DMS 273 (cell line): ENCODE results near the gene PCLO.
"Not testable (repeated sequence)": the region's sequence is repeated elsewhere in the genome, so short reads cannot be mapped to it uniquely, and the experiment has no call there.

ENCODE experiments used
- DNase-seq: peaks from one replicate; lab custom pipeline; 2025; ENCODE audit not compliant: unreplicated experiment; lab: John Stamatoyannopoulos, UW

The PCLO gene

DNA sequence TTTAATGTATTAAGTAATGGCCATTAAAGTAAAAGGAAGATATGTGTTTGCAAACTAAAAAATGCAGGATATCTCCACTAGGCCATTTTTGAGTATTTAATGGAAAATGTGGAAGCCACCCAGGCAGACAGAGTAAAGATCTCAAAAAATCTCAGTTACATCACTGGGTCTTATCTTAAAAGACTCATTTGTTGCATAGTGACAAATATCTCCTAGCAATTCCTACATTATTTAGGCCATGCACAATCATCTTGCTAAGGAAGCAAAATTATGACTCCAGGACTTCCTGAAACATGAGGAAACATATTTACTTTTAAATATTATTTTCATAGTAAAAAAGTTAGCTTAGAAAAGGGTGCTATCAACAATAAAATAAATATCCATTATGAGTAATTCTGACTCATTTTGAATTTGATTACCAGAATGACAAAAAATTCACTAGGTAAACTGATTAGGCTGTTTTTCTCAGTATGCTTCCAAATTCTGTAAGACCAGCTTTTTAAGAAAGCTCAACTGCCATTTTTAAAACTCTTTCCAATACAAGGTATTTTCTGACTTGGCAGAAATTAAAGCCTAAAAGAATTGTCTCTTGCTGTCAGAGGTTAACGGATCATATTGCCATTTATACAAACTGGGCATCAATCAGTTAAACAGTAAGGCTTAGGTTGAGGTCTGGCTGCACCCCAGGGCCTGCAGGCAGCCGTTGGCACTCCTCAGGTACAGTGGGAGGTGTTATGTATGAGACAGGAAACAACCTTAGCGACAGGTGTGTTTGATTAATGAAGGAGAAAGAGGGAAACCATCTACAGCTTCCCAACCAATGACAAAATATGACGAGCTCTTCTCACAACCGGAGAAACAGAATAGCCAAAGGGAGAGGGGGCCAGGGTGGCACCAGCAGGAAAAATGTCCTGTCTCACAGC is 31.8 kb downstream of the PCLO start:
- no peak for DNase-seq

DNA sequence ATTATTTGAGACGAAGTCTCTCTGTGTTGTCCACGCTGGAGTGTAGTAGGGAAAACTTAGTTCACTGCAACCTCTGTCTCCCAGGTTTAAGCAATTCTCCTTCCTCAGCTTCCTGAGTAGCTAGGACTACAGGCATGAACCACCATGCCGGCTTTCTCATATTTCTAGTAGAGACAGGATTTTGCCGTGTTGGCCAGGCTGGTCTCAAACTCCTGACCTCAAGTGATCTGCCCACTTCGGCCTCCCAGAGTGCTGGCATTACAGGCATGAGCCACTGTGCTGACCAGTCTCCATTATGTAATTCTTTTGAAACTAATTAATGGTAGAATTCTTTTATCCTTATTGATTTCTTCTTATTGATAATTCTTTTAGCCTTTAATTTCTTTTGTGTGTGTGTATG is 32.5 kb downstream of the PCLO start:
- DNase-seq, result no peak

GRCh38 chr7:83119494-83119893 is 43.2 kb downstream of the PCLO start:
- no peak for DNase-seq

DNA sequence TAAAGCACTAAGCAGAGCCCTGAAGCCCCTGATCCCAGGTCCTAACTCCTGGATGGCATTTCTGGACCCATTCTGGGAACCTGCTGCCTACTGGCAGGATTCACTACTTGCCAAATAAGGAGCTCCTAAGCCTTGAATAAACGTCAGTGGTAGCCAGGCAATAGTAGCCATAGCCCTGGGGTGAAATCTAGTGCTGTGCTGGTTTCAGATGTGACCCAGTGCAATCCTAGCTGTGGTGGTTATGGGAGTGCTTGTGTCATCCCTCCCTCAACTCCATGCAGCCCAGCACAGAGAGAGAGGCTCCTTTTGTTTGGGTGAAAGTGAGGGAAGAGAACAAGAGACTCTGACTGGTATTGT is 43.7 kb downstream of the PCLO start:
- peak; percentile 51 for DNase-seq

DNA sequence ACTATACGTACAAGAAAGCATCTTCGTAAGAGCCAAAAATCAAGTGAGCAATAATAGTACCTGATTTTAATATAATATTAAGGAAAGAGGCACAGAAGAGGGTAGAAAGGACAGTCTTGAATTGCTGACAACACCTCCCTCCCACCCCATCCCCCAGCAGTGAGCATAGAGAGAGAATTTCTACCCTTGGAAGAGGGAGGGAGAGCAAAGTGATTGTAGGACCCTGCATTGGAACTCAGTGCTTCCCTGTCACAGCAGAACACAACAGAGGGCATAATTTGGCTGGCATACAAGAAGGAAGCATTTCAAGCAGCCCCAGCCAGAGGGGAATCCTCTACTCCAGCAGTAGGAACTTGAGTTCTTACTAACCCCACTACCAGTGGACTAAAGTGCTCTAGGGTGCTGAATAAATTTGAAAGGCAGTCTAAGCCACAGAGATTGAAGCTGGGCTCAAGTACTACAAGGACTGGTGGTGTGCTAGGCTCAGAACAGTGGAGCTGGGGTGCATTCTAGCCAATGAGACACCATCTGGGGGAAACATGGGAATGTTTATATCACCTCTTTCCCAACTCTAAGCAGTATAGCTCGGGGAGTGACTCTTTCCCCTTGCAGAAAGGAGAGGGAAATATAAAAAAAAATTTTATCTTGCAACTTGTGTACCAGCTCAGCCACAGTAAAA is 44.2 kb downstream of the PCLO start:
- peak; percentile 19 for DNase-seq

- no peak for DNase-seq
Measured at GRCh38 chr7:83117466-83117865, 45.2 kb downstream of the PCLO start.

DNA sequence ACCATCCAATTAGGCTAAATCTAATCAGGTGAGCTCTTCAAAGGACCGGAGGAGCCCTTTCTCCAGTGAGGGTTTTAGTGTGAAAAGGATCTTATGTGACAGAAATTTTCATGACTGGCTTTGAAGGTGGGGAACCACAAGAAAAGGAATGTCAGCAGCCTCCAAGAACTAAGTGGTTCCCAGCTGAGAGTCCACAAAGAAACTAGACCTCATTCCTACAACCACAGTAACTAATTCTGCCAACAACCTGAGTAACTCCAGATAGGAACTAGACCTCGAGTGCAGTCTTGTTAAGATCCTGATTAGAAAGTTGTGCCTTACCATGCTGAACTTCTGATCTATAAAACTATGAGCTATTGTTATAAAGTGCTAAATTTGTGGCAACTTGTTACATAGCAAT is 51.3 kb downstream of the PCLO start:
- no peak for DNase-seq

GRCh38 chr7:83109352-83109751 is 53.3 kb downstream of the PCLO start:
- DNase-seq, result no peak

- peak; percentile 13 for DNase-seq
Measured at GRCh38 chr7:83105948-83106347, 56.7 kb downstream of the PCLO start.

GRCh38 chr7:83105063-83105462 is 57.6 kb downstream of the PCLO start:
- DNase-seq, result no peak

GRCh38 chr7:83101530-83101929 is 61.2 kb downstream of the PCLO start:
- no peak for DNase-seq

DNA sequence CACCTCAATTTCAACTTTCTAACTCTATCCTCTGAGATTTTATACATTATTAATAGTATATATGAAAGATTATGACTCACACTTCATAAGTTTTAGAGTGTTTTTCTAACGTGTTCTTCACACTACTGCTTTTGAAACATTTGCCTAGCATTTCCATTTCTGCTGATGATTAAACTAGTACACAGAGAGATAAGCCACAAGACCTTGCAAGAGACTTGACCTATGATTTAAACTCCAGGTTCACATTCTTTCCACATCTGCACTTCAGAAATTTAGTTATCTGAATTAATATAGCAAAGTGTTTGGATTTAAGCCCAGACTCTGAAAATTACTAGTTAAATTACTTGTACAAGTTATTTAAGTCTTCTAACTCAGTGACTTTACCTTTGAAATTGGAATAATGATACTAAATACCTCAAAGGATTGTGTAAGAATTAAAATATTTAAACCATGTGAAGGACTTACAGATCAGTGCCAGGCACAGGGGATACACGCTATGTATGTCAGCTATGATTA is 66.6 kb downstream of the PCLO start:
- no peak for DNase-seq

- DNase-seq, result no peak
Measured at GRCh38 chr7:83085299-83085698, 77.4 kb downstream of the PCLO start.

DNA sequence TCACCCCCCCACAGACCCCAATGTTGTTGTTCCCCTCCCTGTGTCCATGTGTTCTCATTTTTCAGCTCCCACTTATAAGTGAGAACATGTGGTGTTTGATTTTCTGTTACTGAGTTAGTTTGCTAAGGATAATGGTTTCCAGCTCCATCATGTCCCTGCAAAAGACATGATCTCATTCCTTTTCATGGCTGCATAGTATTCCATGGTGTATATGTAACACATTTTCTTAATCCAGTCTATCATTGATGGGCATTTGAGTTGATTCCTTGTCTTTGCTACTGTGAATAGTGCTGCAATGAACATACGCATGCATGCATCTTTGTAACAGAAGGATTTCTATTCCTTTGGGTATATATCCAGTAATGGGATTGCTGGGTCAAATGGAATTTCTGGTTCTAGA is 82.8 kb downstream of the PCLO start:
- not testable (repeated sequence) for DNase-seq

GRCh38 chr7:83077328-83077727 is 85.4 kb downstream of the PCLO start:
- no peak for DNase-seq

- DNase-seq, result peak; percentile 38
Measured at GRCh38 chr7:83072576-83073517, 89.8 kb downstream of the PCLO start.

DNA sequence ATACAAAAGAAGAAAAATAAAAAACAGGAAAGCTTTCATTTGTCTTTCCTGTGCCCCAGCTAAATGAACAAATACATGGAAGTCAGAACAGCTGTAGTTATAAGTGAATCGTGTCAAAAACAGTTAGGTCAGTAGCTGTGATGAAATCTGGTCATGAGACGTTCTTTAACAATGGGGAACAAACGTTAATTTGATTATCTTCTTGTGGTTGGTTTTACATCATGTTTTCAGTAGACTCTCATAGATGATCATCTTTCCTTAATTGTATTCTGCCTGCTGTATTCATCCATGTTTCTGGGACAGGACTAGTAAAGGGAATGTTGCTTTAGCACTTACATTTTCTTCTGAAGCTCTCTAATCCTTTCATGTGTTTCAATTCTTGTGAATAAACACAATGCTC is 97.0 kb downstream of the PCLO start:
- DNase-seq, result no peak

DNA sequence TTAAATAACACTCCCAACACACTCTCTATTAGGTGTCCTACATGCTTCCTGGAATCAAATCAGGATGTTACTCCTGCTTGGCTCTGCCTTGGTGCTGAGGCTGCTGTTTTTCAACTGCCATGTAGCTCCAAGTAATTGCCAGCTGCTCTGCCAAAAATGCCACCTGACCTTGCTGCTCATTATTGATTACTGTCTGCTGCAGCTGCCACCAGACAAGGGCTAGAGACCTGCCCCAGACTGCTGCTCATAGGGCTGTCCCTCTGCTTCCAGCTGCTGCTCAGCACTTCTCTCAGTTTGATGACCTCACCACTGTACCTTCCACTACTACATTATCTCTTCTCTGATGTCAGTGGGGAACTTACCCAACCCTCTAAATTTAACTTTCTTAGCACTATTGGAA is 102.5 kb downstream of the PCLO start:
- peak; percentile 84 for DNase-seq

- DNase-seq, result no peak
Measured at GRCh38 chr7:83058667-83059066, 104.0 kb downstream of the PCLO start.

DNA sequence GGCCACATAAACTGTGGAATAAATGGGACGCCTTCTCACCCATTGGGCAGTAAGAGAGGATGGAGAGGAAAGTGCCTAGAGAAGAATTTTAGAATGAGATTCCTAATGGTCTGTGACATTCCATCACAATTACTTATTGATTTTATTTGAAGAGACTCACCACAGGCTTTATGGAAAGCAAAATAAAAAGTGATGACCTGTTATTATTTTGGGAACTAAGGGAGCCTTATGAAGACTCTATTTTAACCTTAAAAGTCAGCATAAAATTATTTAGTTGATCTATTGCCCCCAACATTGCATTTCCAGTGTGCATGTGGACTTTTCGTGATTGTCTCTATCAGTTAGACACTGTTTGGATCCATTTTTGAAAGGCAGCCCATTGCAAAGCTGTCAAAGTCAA is 107.5 kb downstream of the PCLO start:
- DNase-seq, result no peak

GRCh38 chr7:83054472-83054871 is 108.2 kb downstream of the PCLO start:
- no peak for DNase-seq
